ENCODE results near the gene SUGCT. TPM values are rescaled to one million over a fixed set of nuclear protein-coding genes. Genes with fewer than 3 reads are reported as not detected.

The SUGCT gene
- total and polyA plus RNA-seq, 2 of the 8 experiments (the other 6 are each of a cell fraction or from before 2014, with no cell fraction given): 2.8 to 5.4 TPM

DNA sequence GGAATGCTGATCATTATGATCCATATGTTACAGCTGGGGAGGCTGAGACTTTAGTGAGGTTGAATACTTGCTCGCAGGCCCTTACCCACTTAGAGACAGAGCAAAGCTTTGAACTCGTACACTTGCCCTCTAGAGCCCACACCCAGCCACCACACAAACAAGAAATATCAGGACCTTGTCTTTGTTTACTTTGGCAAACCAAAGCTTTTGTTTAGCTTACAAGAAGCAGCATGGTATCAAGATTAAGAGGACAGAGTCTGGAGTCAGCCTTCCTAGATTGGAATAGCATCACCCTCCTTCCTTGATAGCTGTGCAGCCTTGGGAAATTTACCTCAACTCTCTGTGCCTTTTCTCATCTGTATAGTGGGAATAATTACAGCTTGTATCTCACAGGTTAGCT, 477.5 kb downstream of the SUGCT start:
- no peak overlapping the region for H3K14ac ChIP-seq (ENCODE audit: insufficient read length)
- no peak for FAIRE-seq

More for the DNA sequence above, 477.5 kb downstream of the SUGCT start:
- Histone ChIP-seq H3K36me3 (ENCODE audit: control insufficient read depth in 2 of 4, insufficient read depth in 4 of 4, low read length in 3 of 4) (no peaks in the 10 kb centered on the region), H3K56ac (replicated peaks; ENCODE audit: insufficient read length, low read depth, low read length) (no peak overlapping the region), H3K4ac (replicated peaks; ENCODE audit: insufficient read length, low read depth, low read length) (no peak overlapping the region), H2BK12ac (ENCODE audit: low read depth, low read length) (no peak overlapping the region), H3K4me2 (ENCODE audit: insufficient read depth in 1 of 2, low read depth in 2 of 2, low read length in 2 of 2) (no peak overlapping the region), H4K8ac (ENCODE audit: extremely low read depth, insufficient read depth, low read length) (no peak overlapping the region), H3K4me1 (replicated peaks in 1 of 4; ENCODE audit: control insufficient read depth in 3 of 4, insufficient read depth in 4 of 4, low read length in 3 of 4) (no peaks in the 10 kb centered on the region), H2AFZ (ENCODE audit: low read length) (no peak overlapping the region), H4K20me1 (replicated peaks in 1 of 2; ENCODE audit: control insufficient read depth in 1 of 2, insufficient read depth in 2 of 2, low read length in 2 of 2) (no peaks in the 10 kb centered on the region), H3K9ac (replicated peaks in 1 of 4; ENCODE audit: extremely low read depth in 1 of 4, low read depth in 3 of 4, low read length in 3 of 4) (no peak overlapping the region), H2BK120ac (replicated peaks; ENCODE audit: low read depth, low read length) (no peak overlapping the region), H3K79me1 (ENCODE audit: low read depth, low read length) (no peaks in the 10 kb centered on the region), H2AK5ac (ENCODE audit: low read depth, low read length) (no peak overlapping the region), H2BK5ac (ENCODE audit: low read depth, low read length) (no peak overlapping the region), H3K27me3 (replicated peaks in 1 of 4; ENCODE audit: control insufficient read depth in 3 of 4, extremely low read depth in 1 of 4, insufficient read depth in 3 of 4, low read length in 3 of 4) (no peaks in the 10 kb centered on the region), H4K91ac (replicated peaks; ENCODE audit: insufficient read length, low read length) (no peak overlapping the region), H2BK20ac (ENCODE audit: low read length) (no peak overlapping the region), H3K23ac (ENCODE audit: insufficient read length) (no peak overlapping the region), H4K5ac (ENCODE audit: insufficient read length, low read depth, low read length) (no peak overlapping the region), H3K23me2 (ENCODE audit: low read depth, low read length) (no peaks in the 10 kb centered on the region), H3K27ac (ENCODE audit: low read depth, low read length) (no peak overlapping the region), H3K79me2 (ENCODE audit: control insufficient read depth in 1 of 2, insufficient read depth in 2 of 2, low read length in 2 of 2) (no peaks in the 10 kb centered on the region), H2BK15ac (ENCODE audit: low read length) (no peak overlapping the region), H3K18ac (ENCODE audit: extremely low read depth, low read length) (no peak overlapping the region), H3K4me3 (ENCODE audit: extremely low read depth in 1 of 4, insufficient read depth in 2 of 4, low read depth in 3 of 4, low read length in 4 of 4) (no peak overlapping the region), H3K9me3 (ENCODE audit: insufficient read depth in 2 of 2, low read depth in 1 of 2, low read length in 1 of 2) (no peaks in the 10 kb centered on the region)
- CTCF ChIA-PET (ENCODE audit: partially characterized antibody): interaction anchor here (0.6 to 1.7 kb wide), 2 partner anchors 65 to 107 kb away, joined by 3 read pairs; no protein-coding TSS in a partner anchor
- TF ChIP-seq BACH1 (IDR thresholded peaks at IDR 0.05; ENCODE audit: low read length) (no peak), TEAD4 (IDR thresholded peaks at IDR 0.05; ENCODE audit: low read depth, low read length) (no peak), RXRA (IDR thresholded peaks at IDR 0.05; ENCODE audit: insufficient read depth, low read depth, low read length) (no peak), JUN (IDR thresholded peaks at IDR 0.05; ENCODE audit: low read depth, low read length) (no peak), CEBPB (IDR thresholded peaks at IDR 0.05; ENCODE audit: low read depth, low read length) (no peak), POLR2A (IDR thresholded peaks at IDR 0.05; ENCODE audit: control extremely low read depth in 1 of 2, low read depth in 2 of 2, low read length in 2 of 2) (no peak), TCF12 (IDR thresholded peaks at IDR 0.05; ENCODE audit: low read depth, low read length) (no peak), CREB1 (IDR thresholded peaks at IDR 0.05) (no peak)
- no peak for DNase-seq (ENCODE audit: low read depth in 1 of 2, low spot score in 2 of 2)
- 100% methylated on average over 2 of the region's 2 CpGs; no CpG with 5 or more reads in 1 of the 2 experiments for WGBS, 2 experiments (ENCODE audit: extremely low coverage in 1 of 2, insufficient coverage in 1 of 2, insufficient read length in 1 of 2, insufficient replicate concordance in 2 of 2, low coverage in 1 of 2, low lambda C conversion rate in 2 of 2, missing lambda C conversion rate in 1 of 2)
- POLR2A ChIA-PET (ENCODE audit: partially characterized antibody): no interaction called here
